Caki2 (cell line): ENCODE results near the gene SLC38A8. TPM values are rescaled to one million over a fixed set of nuclear protein-coding genes. Genes with fewer than 3 reads are reported as not detected.
A peak's percentile ranks its signal among the peaks of the same experiment; 100 is the strongest.

Source experiments
- DNase-seq: peaks from one replicate; pipeline ENCODE4 v3.0.0-alpha.2; 2015; ENCODE audit warnings: low read depth
- in situ Hi-C: cut with HindIII; loops from 2 replicates; pipeline ENCODE4 v1.10.0; 2016; ENCODE audit warnings: low sequenced_read_pairs, low pct_unique_long_range_greater_than_20kb, mixed read lengths
- total RNA-seq: library from RNA; depleted of rRNA; stranded (reverse); fragments of >200 nt; shearing (Covaris generic); gene quantifications from 2 replicates; pipeline ENCODE4 v1.2.3, GENCODE V29; 2014; ENCODE audit warnings: low replicate concordance

Gene SLC38A8
- total RNA-seq, 1 experiment from 2014 or later = not detected

GRCh38 chr16:84040226-84040822 is 2.3 kb downstream of the SLC38A8 start:
- no peak for DNase-seq
- in situ Hi-C loops = no loop called here

- no peak for DNase-seq
- in situ Hi-C loops = no loop called here
Observed at GRCh38 chr16:84039696-84040095, 2.9 kb downstream of the SLC38A8 start.

DNA sequence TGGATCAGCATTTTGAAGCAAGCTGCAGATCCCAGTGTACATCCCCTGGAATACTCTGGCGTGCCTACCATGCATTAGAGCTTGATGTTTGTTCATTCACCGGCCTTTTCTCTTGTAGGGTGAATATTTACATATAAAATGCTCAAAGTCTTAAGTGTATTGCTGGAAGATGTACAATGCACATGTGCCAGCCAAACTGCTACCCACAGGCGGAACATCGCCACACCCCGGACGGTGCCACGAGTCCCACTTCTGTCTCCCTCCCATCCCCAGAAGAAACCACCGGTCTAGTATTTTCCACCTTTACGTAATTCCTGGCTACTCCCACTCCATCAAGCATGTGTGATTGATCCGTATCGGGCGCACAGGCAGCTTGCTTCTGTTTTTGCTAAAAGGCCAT is 4.1 kb downstream of the SLC38A8 start:
- in situ Hi-C loops = no loop called here

DNA sequence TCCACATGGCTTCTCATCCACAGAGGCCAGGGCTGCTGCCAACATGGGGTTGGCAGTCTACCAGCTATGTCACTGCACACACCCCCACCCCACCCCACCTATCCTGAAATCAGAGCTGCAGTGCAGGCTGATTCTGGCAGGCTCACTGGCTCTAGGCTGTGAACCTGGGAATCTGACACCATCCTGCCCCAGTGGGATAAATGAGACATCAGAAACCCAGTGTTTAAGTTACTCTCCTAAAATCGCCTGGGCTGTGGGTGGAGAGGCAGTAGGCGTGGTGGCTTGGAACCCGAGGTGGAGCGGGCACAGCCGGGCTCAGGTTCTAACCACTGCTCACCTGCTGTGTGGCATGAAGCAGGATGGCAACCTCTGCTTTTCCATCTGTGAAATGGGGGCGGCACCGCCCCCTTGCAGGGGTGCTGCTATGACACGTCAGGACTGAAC is 5.6 kb downstream of the SLC38A8 start:
- in situ Hi-C loops = no loop called here
- DNase-seq = no peak

More for the DNA sequence above, 4.1 kb downstream of the SLC38A8 start:
- DNase-seq = no peak

DNA sequence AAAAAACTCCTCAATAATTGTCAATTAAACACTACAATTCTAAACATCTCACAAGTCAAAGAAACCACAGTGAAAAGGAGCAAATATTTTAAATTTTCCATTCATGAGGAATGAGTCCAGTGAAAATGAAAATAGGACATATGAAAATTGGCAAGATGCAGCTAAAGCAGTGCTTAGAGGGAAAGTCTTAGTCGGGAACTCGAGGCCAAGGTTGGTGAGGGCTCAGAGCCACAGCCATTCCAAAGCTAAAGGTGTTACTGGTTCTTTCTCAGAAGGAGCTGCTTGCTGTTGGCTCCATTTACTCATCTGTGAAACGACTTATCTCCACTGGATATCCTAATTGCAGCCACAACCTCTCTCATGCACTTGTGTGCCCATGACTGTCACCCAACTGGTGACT is 6.5 kb downstream of the SLC38A8 start:
- in situ Hi-C loops = no loop called here
- DNase-seq = no peak

DNA sequence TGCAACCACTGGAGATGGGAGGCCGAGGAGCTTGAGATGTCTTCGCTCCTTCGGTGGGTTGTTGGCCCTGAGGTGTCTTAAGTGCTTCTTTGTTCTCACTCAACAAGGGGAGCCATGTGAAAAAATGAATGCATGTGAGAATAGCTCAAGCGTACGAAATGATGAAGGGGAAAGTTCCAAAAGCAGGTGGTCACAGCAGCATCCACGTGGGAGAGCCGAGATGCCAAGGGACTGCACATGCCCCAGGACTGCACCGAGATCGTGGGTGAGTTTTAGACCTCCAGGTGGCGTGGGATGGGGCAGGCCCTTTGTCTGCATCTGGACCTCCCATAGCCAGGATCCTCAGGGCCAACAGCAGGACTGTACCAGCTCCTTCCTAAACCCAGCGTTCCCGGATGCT is 8.1 kb downstream of the SLC38A8 start:
- in situ Hi-C loops = no loop called here
- no peak for DNase-seq

GRCh38 chr16:84033251-84034195 is 9.1 kb downstream of the SLC38A8 start:
- DNase-seq = no peak
- in situ Hi-C loops = no loop called here

DNA sequence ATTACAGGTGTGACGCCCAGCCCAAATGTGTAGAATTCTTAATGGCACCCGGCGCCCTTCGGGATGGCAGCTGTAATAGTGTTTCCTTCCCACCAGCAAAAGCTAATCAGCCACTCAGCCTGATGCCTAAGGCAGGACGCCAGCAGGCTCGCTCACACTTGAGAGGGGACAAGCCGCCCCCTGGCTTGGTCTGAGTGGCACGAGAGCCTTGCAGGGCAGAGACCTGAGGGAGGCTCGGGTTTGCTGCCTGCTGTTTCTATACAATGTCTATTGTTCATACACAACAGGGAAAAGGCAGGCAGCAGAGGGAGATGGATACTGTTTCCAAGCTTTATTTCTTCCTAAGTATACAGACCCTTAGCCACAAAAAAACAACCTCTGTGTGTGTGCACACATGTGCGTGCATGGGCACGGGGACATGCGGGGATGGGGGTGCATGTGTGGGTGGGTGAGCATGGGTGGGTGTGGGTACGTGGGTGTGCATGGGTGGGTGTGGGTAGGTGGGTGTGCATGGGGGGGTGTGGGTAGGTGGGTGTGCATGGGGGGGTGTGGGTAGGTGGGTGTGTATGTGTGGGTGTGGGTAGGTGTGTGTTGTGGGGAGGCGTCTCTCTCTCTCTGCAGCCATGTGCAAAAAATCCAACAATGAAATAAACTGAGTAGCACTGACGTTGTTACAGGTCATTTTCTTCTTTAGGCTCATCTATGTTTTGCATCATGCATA is 10.0 kb downstream of the SLC38A8 start:
- no peak for DNase-seq
- in situ Hi-C loops = no loop called here

- in situ Hi-C loops = no loop called here
- no peak for DNase-seq
Observed at GRCh38 chr16:84031556-84031955, 11.0 kb downstream of the SLC38A8 start.

DNA sequence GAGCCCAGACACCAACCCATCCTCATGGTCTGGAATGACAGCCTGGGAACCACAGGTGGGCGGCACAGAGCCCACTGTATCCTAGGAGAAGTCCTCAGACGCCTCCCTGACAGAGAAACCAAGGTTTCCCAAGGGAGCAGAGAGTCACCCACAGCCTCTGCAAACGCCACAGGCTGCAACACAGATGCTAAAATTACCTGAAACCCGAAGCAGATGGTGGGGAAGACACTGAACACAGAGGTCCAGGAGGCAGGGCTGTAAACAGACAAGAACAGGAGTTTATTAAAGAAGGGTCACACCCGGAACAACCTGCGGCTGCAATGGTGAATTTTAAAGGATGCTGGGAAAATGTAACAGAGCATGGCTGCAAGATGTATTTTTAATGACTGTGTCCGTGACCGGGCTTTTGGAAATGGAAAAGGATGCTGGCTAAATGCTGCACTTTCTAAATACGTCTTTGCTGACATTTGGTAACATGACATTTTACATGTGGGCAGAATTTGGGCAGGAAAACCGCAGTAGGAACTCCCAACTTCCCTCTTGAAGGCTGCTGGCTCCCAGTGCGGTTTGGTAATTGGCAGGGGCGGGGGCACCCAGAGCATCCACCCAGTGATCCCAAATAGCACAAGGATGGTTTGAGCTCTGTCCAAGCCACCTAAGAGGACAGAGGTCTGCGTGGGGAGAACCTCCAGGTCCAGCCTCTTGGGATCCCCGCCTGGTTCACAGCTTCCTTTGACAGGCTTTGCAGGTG is 13.1 kb downstream of the SLC38A8 start:
- no peak for DNase-seq

DNA sequence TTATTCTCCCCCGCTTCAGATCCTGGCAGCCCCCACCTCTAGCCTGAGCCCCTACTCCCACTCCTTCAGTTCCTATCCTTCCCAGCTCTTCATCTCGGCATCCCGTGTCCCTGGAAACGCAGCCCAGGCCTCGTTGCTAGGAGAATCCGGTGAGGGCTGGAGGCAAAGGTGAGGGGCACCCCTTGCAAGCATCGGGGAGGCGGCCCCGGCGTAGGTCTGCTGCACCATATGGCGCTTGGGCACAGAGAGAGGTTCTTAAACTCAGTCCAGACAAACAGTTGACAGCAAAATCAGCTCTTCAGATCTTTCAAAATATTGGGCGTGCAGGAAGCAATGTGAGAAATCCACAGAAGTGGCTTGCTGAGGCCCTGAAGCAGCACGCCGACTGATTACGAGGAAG is 15.0 kb downstream of the SLC38A8 start:
- in situ Hi-C loops = no loop called here

More for the DNA sequence above, 13.1 kb downstream of the SLC38A8 start:
- in situ Hi-C loops = no loop called here

DNA sequence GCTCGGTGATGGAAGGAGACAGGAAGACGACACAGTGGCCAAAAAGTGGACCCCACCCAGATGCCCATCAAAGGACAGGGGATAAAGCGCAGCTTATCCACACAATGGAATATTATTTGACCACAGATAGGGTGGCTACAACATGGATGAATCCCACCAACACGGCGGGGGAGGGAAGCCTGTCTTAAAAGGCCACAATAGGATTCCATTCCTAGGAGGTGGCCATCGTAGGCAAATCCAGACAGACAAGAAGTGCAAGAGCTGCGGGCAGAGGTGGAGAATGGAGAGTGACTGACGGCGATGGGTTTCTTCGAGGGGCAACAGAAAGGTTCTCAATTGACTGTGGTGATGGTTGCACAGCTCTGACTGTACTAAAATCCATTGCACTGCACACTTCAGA is 16.0 kb downstream of the SLC38A8 start:
- DNase-seq = no peak
- in situ Hi-C loops = no loop called here

More for the DNA sequence above, 15.0 kb downstream of the SLC38A8 start:
- DNase-seq = no peak

DNA sequence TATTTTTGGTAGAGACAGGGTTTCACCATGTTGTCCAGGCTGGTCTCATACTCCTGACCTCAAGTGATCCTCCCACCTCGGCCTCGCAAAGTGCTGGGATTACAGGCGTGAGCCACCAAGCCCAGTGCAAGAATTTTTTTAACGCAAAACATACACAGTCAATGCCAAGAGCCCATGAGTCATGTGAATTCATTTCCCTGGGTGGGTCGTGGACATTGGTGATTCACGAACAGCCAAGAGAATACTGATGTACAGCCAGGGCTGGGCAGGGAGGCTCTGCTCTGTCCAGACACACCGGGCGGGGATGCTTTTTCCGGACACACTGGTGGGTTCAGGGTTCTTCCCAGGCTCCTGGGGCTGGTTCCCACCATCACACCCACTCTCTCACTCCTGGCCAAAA is 17.7 kb downstream of the SLC38A8 start:
- DNase-seq = peak; percentile 51
- in situ Hi-C loops = no loop called here

DNA sequence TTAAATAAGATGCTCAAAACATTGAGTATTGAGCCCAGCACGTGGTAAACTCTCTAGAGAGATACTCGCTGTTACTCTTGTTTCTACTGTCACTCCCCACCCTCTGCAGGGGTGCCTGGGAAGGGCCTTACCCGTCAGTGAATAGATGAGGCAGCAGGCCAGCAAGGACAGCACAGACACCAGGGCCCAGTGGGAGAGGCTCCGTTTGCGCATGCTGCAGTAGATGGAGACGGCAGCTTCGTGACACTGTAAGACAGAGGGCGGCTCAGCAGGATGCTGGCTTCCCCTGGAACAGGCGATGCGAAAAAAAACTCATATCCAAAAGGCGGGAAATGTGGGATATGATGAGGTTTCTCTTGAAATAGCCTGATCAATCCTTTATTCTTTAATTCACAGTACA is 20.0 kb downstream of the SLC38A8 start:
- DNase-seq = no peak
- in situ Hi-C loops = no loop called here

- DNase-seq = no peak
- in situ Hi-C loops = no loop called here
Observed at GRCh38 chr16:84021488-84021887, 21.1 kb downstream of the SLC38A8 start.

GRCh38 chr16:84020353-84020752 is 22.2 kb downstream of the SLC38A8 start:
- no peak for DNase-seq
- in situ Hi-C loops = no loop called here

- in situ Hi-C loops = no loop called here
- no peak for DNase-seq
Observed at GRCh38 chr16:84018710-84019109, 23.9 kb downstream of the SLC38A8 start.

DNA sequence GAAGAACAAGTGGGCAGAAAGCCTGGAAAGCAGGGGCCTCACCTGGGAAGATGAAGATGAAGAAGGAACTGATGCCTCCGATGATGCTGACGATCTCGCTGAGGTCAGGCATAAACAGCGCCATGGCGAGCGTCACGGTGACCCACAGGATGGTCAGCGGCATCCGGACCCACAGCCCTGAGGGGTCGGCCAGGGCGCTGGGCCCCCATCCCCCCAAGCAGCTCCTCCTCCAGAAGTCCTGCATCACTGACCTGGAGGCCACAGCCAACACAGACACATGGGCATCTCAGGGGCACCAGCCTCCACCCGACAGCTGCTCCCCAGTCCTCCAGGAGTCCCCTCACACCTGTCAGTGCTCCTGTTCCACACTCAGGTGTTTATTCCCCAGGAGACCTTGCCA is 26.1 kb downstream of the SLC38A8 start:
- DNase-seq = no peak
- in situ Hi-C loops = no loop called here
